GM04504 (cell line): ENCODE results near the gene GRM4.

Source experiments
- DNase-seq: peaks from one replicate; pipeline ENCODE4 v3.0.0-alpha.2; 2012; ENCODE audit warnings: low read depth

Gene GRM4

GRCh38 chr6:34106421-34106820 is 39.5 kb downstream of the GRM4 start:
- DNase-seq = no peak

GRCh38 chr6:34104628-34105027 is 41.3 kb downstream of the GRM4 start:
- no peak for DNase-seq

- no peak for DNase-seq
Measured at GRCh38 chr6:34104186-34104585, 41.7 kb downstream of the GRM4 start.

- DNase-seq = no peak
Measured at GRCh38 chr6:34103321-34103720, 42.6 kb downstream of the GRM4 start.

GRCh38 chr6:34102696-34103095 is 43.2 kb downstream of the GRM4 start:
- DNase-seq = no peak

- no peak for DNase-seq
Measured at GRCh38 chr6:34102099-34102656, 43.7 kb downstream of the GRM4 start.

GRCh38 chr6:34100788-34101187 is 45.1 kb downstream of the GRM4 start:
- no peak for DNase-seq

- no peak for DNase-seq
Measured at GRCh38 chr6:34099878-34100277, 46.0 kb downstream of the GRM4 start.

GRCh38 chr6:34098045-34098936 is 47.6 kb downstream of the GRM4 start:
- DNase-seq = no peak

GRCh38 chr6:34096814-34097213 is 49.1 kb downstream of the GRM4 start:
- DNase-seq = no peak

GRCh38 chr6:34096193-34096592 is 49.7 kb downstream of the GRM4 start:
- DNase-seq = no peak

GRCh38 chr6:34095741-34096140 is 50.1 kb downstream of the GRM4 start:
- DNase-seq = no peak

GRCh38 chr6:34095136-34095505 is 50.8 kb downstream of the GRM4 start:
- DNase-seq = no peak

GRCh38 chr6:34094474-34095135 is 51.3 kb downstream of the GRM4 start:
- DNase-seq = no peak

- DNase-seq = no peak
Measured at GRCh38 chr6:34093854-34094430, 51.9 kb downstream of the GRM4 start.

- DNase-seq = no peak
Measured at GRCh38 chr6:34093206-34093605, 52.7 kb downstream of the GRM4 start.

GRCh38 chr6:34092631-34093030 is 53.3 kb downstream of the GRM4 start:
- DNase-seq = no peak

GRCh38 chr6:34090935-34091334 is 55.0 kb downstream of the GRM4 start:
- no peak for DNase-seq

GRCh38 chr6:34090529-34090928 is 55.4 kb downstream of the GRM4 start:
- DNase-seq = no peak

GRCh38 chr6:34086558-34086957 is 59.3 kb downstream of the GRM4 start:
- no peak for DNase-seq

GRCh38 chr6:34085453-34086170 is 60.3 kb downstream of the GRM4 start:
- DNase-seq = no peak

GRCh38 chr6:34084591-34085290 is 61.1 kb downstream of the GRM4 start:
- DNase-seq = no peak
